T-helper 2 cell treated with Interferon-gamma antibody and Interleukin-4, amounts not matched to agents 5 μg/mL and 100 μg/mL, for 36 hours (primary cell): ENCODE results near the gene ASTE1.

ENCODE experiments used
- DNase-seq: peaks from one replicate; pipeline ENCODE4 v3.0.0; 2021; ENCODE audit warnings: low spot score
- H3K27ac Mint-ChIP-seq: one replicate; pipeline ENCODE4 v1.8.0; 2021; ENCODE audit warnings: mild to moderate bottlenecking, mixed read lengths
- H3K27me3 Mint-ChIP-seq: one replicate; pipeline ENCODE4 v1.8.0; 2021; ENCODE audit warnings: low read depth, mixed read lengths
- H3K36me3 Mint-ChIP-seq: one replicate; pipeline ENCODE4 v1.8.0; 2021; ENCODE audit warnings: low read depth, mixed read lengths
- H3K4me1 Mint-ChIP-seq: one replicate; pipeline ENCODE4 v1.8.0; 2021; ENCODE audit warnings: low read depth, mixed read lengths
- H3K4me3 Mint-ChIP-seq: one replicate; pipeline ENCODE4 v1.8.0; 2022; ENCODE audit warnings: mild to moderate bottlenecking, moderate library complexity, mixed read lengths
- H3K9me3 Mint-ChIP-seq: one replicate; pipeline ENCODE4 v1.8.0; 2021; ENCODE audit warnings: mixed read lengths

Gene ASTE1

DNA sequence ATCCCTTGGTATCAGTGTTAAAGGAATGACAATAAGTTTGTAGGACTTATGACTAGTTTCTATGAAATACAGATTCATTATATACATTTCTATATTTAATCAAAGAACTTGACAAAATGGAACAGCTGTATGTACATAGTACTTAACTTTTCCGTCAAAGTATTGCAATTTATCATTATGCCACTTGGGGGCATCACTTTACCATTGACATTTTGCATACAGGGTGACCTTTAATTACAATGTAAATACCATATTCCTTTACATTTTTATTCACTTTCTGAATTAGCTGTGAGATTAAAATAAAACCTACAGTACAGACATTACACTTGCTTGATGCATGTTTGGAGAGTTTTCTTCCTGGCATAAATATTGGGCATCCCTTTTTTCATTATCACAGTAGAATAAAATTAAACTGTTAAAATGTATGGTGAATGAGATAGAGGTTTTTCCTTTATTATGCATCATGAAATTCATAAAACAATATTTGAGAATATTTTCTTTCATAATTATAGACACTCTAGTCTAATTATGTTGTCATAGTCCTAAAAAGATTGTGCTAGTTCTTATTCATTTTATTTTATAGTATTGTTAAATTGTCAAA is 7.0 kb upstream of the ASTE1 start:
- Mint-ChIP-seq H3K4me1 (peaks cover 6% of the 10 kb centered on the region), H3K27ac (no peak overlapping the region), H3K9me3 (no peaks in the 10 kb centered on the region), H3K27me3 (peaks cover 3% of the 10 kb centered on the region), H3K4me3 (no peak overlapping the region), H3K36me3 (no peaks in the 10 kb centered on the region)
- DNase-seq: no peak

DNA sequence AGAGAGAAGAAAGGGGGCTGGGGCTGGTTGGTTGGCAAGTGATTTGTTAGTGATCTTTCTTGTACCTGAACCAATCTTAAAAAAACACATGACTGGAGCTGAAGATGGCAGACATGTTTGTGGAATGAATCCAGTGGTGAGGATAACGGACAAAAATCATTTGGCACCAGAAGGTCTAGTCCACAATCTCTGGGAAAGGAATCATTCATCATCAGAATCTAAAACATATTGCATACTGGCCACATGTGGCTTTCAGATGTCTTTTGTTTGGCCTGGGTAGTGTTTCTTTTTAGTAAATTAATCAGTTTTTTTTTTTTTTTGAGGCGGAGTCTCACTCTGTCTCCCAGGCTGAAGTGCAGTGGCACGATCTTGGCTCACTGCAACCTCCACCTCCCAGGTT is 5.0 kb upstream of the ASTE1 start:
- Mint-ChIP-seq H3K36me3 (no peaks in the 10 kb centered on the region), H3K4me3 (no peak overlapping the region), H3K27me3 (peaks cover 4% of the 10 kb centered on the region), H3K27ac (no peak overlapping the region), H3K4me1 (peaks cover 8% of the 10 kb centered on the region), H3K9me3 (no peaks in the 10 kb centered on the region)
- no peak for DNase-seq

DNA sequence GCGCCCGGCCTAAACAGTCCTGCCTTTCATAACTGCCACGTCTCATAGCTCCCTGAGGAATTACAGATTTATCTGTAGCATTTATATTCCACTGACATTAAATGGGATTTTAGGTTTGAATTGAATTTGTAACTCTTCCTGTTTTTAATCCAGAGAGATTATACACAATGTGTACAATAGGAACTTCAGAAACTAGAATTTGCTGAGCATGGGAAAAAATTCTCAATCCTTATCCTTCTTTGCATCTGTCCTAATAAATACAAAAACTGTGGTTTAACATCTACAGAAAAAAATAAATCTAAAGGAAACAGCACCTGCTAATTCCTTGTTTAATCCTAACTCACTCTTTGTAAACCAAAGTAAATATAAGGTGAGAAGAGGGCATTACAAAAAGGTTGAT is 2.2 kb upstream of the ASTE1 start:
- Mint-ChIP-seq H3K9me3 (no peaks in the 10 kb centered on the region), H3K27ac (no peak overlapping the region), H3K4me1 (peaks cover 31% of the 10 kb centered on the region), H3K4me3 (no peak overlapping the region), H3K36me3 (peaks cover 13% of the 10 kb centered on the region), H3K27me3 (peaks cover 4% of the 10 kb centered on the region)
- DNase-seq: no peak

DNA sequence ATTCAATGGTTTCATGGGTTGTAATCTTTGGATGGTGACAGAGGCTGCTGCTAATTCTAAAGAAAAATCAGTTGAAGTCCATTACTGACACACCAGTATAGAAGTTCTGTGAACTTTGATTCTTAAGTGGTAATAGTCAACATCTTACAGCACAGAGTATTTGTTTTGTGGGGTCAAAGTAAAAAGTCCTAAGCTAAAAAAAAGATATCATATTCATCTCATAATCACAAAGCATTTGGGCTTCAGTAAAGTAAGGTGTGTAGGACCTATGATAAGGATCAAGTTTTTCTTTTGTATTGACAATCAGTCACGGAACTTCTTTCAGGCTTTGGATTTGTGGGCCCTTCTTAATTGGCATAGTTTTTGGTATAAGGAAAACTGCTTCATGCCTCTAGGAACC is 1.1 kb downstream of the ASTE1 start:
- Mint-ChIP-seq H3K4me1 (peaks cover 45% of the 10 kb centered on the region), H3K9me3 (no peaks in the 10 kb centered on the region)

DNA sequence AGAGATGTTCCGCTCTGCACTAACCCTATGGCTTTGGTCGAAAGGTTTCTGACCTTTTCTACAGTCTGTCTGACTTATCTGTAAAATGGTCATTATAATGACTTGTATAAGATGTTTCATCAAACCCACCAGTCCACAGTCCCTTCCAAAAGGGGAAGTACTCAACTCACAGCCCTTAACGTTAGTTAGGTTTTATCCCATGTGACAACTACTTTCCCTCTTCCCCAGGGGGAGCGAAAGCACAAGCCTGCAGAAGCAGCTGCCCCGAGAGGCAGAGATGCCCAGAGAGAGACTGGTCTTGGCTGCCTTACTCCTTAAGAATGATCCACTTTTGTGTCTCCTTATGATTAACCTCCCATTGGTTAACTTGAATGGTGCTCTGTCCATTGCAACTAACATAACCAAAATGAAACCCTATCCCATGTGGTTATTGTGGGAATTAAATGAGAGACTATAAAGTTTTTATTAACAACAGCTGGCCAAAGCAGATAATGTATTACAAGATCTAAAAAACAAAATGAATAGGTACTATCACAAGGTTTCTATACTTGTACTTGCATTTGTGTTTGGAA is 6.4 kb downstream of the ASTE1 start:
- peaks cover 33% of the 10 kb centered on the region for H3K4me1 Mint-ChIP-seq

More for the DNA sequence above, 1.1 kb downstream of the ASTE1 start:
- peak overlapping the region; percentile 94 for H3K27ac Mint-ChIP-seq
- peaks cover 25% of the 10 kb centered on the region for H3K36me3 Mint-ChIP-seq
- peak overlapping the region; percentile 84 for H3K4me3 Mint-ChIP-seq
- DNase-seq: no peak
- peaks cover 4% of the 10 kb centered on the region for H3K27me3 Mint-ChIP-seq

DNA sequence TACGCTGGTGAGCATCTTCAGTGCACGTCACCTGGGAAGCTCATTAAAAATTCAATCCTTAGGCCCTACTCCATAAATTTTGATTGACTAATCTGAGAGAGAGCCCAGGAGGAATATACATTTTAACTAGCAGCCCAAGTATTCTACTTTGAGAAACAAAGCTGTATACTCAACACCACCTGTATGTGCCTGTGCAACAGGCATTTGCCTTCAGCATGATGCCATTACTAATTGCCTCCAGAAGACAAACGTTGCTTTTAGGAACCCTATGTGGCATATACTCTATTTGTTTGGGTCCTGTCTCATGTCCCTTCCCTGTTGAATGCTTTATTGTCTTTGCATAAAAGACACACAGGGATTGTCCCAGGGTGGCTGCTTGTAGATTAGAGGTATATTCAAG is 7.7 kb downstream of the ASTE1 start:
- no peak overlapping the region for H3K4me3 Mint-ChIP-seq
- H3K36me3 Mint-ChIP-seq: peaks cover 43% of the 10 kb centered on the region
- H3K9me3 Mint-ChIP-seq: no peaks in the 10 kb centered on the region
- DNase-seq: no peak
- H3K27me3 Mint-ChIP-seq: no peaks in the 10 kb centered on the region
- no peak overlapping the region for H3K27ac Mint-ChIP-seq
- H3K4me1 Mint-ChIP-seq: peaks cover 20% of the 10 kb centered on the region

More for the DNA sequence above, 6.4 kb downstream of the ASTE1 start:
- H3K9me3 Mint-ChIP-seq: no peaks in the 10 kb centered on the region
- H3K27me3 Mint-ChIP-seq: no peaks in the 10 kb centered on the region
- H3K4me3 Mint-ChIP-seq: no peak overlapping the region
- DNase-seq: no peak
- H3K27ac Mint-ChIP-seq: no peak overlapping the region
- H3K36me3 Mint-ChIP-seq: peaks cover 49% of the 10 kb centered on the region

DNA sequence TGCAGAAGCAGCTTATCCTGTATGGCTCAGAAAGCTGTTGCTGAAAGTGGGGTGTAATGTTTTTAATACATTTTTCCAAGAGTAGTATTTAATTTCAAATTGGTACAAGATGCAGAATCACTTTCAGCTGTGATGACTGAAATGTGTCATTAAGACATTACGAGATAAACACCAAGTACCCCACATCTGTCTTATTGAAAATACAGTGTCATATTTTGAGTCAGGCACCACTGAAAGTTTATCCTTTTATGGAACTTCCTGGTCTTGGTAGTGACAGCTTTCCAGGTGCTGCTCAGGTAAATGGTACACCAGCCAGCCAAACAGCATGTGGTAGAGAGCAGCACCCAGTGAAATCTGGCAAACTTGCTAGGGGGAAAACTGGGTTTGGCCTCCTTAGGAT is 16.9 kb downstream of the ASTE1 start:
- no peaks in the 10 kb centered on the region for H3K4me1 Mint-ChIP-seq
- peaks cover 40% of the 10 kb centered on the region for H3K36me3 Mint-ChIP-seq
- no peaks in the 10 kb centered on the region for H3K9me3 Mint-ChIP-seq
- no peak for DNase-seq
- H3K27ac Mint-ChIP-seq: no peak overlapping the region
- no peak overlapping the region for H3K4me3 Mint-ChIP-seq
- H3K27me3 Mint-ChIP-seq: no peaks in the 10 kb centered on the region

DNA sequence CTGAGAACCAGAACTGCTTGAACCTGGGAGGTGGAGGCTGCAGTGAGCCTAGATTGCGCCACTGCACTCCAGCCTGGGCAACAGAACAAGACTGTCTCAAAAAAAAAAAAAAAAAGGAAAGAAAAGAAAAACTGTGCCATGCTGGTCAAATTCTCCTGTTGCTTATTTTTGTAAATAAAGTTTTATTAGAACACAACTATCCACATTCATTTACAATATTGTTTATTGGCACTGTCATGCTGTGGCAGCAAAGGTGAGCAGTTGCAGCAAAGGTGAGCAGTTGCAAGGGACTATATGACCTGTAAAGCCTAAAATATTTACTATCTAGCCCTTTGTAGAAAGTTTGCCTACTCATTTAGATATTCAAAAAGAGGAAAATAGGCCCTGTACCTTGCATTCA is 18.3 kb downstream of the ASTE1 start:
- Mint-ChIP-seq H3K4me1 (peaks cover 3% of the 10 kb centered on the region), H3K27me3 (no peaks in the 10 kb centered on the region), H3K4me3 (no peak overlapping the region), H3K36me3 (peaks cover 35% of the 10 kb centered on the region), H3K27ac (no peak overlapping the region), H3K9me3 (no peaks in the 10 kb centered on the region)
- DNase-seq: no peak

DNA sequence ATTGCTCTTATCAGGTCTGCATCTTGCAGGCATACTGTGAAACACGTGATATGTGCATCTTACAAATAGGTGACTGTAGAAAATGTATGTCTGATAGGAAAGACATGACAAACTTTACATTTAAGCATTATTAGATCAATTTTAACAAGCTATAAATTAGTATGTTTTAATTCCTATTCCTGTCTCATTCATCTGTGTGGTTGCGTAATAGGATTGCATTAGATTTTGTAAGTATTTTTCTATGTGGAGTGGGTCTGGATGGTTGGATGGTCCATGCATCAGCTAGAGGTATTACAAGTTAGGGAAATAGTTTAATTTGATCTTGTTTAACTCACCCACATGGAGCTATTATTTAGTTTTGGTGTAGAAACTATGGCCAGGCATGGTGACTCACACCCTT is 18.8 kb downstream of the ASTE1 start:
- no peaks in the 10 kb centered on the region for H3K9me3 Mint-ChIP-seq
- no peak overlapping the region for H3K27ac Mint-ChIP-seq
- DNase-seq: no peak
- H3K36me3 Mint-ChIP-seq: peaks cover 32% of the 10 kb centered on the region
- H3K4me3 Mint-ChIP-seq: no peak overlapping the region
- H3K27me3 Mint-ChIP-seq: no peaks in the 10 kb centered on the region
- peaks cover 3% of the 10 kb centered on the region for H3K4me1 Mint-ChIP-seq

DNA sequence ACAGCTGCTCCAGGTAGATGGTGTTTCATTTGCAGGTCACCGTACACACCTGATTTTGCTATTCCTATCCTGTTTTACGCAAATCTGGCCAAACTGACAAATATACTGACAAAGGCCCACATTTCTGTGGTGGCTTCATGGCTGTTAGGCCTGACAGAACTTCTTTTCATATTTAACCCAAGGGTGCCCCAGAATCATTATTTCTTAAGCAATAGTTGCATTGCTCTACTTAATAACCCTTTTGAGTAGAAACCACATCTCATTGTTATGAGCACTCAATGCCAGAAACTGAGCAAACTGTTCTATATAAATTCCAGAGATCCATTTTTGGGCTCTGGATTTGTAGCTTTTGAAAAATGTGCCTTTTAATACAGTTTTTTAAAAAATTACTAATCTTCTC is 19.4 kb downstream of the ASTE1 start:
- DNase-seq: no peak
- Mint-ChIP-seq H3K36me3 (peaks cover 33% of the 10 kb centered on the region), H3K4me1 (peaks cover 3% of the 10 kb centered on the region)

DNA sequence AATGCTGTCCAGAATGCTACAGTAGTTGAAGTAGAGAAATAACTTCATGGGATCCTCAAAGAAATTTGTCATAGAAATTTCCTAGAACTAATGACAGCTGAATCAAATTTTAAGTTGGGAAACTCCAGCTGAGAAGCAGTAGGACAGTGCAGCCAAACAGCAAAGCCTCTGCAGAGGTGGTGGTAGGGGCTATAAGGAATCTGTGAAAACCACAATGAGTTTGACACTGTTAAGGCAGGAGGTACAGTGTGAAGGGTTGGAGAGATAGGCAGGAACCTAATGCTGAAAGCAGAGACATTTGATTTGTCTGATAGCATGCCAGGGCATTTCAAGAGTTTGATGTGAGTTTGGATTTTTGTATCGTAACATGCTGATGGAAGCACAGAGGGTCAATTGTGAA is 22.0 kb downstream of the ASTE1 start:
- H3K4me3 Mint-ChIP-seq: no peak overlapping the region
- peaks cover 6% of the 10 kb centered on the region for H3K4me1 Mint-ChIP-seq
- peaks cover 28% of the 10 kb centered on the region for H3K36me3 Mint-ChIP-seq
- no peak for DNase-seq
- H3K9me3 Mint-ChIP-seq: no peaks in the 10 kb centered on the region
- H3K27ac Mint-ChIP-seq: no peak overlapping the region
- H3K27me3 Mint-ChIP-seq: no peaks in the 10 kb centered on the region

More for the DNA sequence above, 19.4 kb downstream of the ASTE1 start:
- Mint-ChIP-seq H3K4me3 (no peak overlapping the region), H3K27me3 (no peaks in the 10 kb centered on the region), H3K9me3 (no peaks in the 10 kb centered on the region), H3K27ac (no peak overlapping the region)

DNA sequence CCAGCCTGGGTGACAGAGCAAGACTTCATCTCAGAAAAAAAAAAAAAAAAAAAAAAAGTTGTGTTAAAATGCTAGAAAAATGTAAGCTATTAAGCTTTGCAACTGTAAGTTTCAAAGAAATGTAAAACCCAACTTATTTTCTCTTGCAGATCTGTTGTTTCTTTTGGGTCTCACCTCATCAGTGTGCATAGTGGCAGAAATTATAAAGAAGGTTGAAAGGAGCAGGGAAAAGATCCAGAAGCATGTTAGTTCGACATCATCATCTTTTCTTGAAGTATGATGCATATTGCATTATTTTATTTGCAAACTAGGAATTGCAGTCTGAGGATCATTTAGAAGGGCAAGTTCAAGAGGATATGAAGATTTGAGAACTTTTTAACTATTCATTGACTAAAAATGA is 25.6 kb downstream of the ASTE1 start:
- H3K36me3 Mint-ChIP-seq: peaks cover 31% of the 10 kb centered on the region
- no peak overlapping the region for H3K27ac Mint-ChIP-seq
- H3K4me3 Mint-ChIP-seq: no peak overlapping the region
- peaks cover 6% of the 10 kb centered on the region for H3K4me1 Mint-ChIP-seq
- no peaks in the 10 kb centered on the region for H3K27me3 Mint-ChIP-seq
- H3K9me3 Mint-ChIP-seq: no peaks in the 10 kb centered on the region
- no peak for DNase-seq

DNA sequence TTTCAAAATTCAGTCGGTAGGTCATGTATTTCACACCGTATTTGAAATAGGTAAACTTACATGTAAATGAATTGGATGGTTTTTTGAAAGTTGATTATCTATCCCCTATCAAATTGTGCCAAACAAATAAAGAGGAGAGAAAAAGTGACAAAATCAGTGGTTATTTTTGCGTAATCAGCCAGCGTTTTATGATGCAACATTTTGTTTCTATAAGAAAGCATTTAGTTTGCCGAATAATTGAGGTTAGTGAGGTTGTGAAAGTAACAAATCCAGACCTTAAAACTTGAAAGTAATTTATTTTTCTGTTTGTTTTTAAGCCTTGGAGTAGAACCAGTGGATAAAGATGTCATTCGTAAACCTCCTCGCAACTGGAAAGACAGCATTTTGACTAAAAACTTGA is 29.3 kb downstream of the ASTE1 start:
- peaks cover 2% of the 10 kb centered on the region for H3K4me1 Mint-ChIP-seq
- H3K27me3 Mint-ChIP-seq: no peaks in the 10 kb centered on the region
- H3K27ac Mint-ChIP-seq: no peak overlapping the region
- H3K36me3 Mint-ChIP-seq: peaks cover 25% of the 10 kb centered on the region
- no peak for DNase-seq
- no peaks in the 10 kb centered on the region for H3K9me3 Mint-ChIP-seq
- H3K4me3 Mint-ChIP-seq: no peak overlapping the region

DNA sequence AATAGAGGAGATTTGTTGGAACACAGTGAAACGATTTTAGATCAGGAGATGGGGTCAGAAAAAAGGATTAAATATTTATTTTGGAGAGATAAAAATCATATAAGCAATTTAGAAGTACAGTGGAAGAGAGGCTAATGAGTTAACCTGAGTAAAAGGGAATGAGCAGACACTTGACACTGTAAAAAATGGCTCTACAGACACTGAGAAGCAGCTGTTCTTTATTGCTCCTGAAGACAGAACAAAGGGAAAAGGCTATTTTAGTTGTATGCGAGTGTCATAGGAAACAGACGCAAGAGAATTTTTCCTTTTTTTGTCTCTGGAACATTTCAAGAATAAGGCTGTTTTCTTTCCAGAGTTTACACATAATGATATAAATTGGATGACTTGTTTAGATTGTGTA is 34.3 kb downstream of the ASTE1 start:
- Mint-ChIP-seq H3K36me3 (peaks cover 26% of the 10 kb centered on the region), H3K9me3 (no peaks in the 10 kb centered on the region), H3K27ac (no peak overlapping the region), H3K4me1 (peaks cover 8% of the 10 kb centered on the region), H3K27me3 (no peaks in the 10 kb centered on the region), H3K4me3 (no peak overlapping the region)
- DNase-seq: no peak

DNA sequence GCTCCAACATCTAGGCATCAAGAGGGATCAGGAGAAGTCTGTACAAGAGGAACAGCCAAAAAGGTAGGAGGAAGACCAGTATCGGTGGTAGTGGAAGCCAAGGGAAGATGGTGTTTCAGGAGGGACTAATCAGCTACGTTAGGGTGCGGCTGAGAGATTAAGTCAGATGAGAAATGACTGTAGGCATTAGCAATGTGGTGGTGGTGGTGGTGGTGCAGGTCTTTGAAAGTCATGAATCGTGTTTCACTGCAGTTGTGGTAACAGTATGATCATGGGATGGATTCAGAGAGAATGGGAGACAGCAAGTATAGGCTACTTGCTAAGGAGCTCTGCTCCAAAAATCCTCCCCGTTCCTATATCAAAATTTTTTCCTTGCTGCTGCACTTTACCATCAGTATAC is 35.5 kb downstream of the ASTE1 start:
- DNase-seq: no peak
- Mint-ChIP-seq H3K4me3 (no peak overlapping the region), H3K27ac (no peak overlapping the region), H3K9me3 (no peaks in the 10 kb centered on the region), H3K36me3 (peaks cover 22% of the 10 kb centered on the region), H3K4me1 (peaks cover 8% of the 10 kb centered on the region), H3K27me3 (no peaks in the 10 kb centered on the region)
